SJCRH30 (cell line): ENCODE results near the gene APOBEC4. TPM values are rescaled to one million over a fixed set of nuclear protein-coding genes. Genes with fewer than 3 reads are reported as not detected.

ENCODE experiments used
- DNase-seq, 2 experiments: peaks; one replicate each; pipeline ENCODE4 v3.0.0-alpha.2; 2015 to 2020
- H3K27ac ChIP-seq: fragments of 250-450 bp; sonication (Bioruptor Pico); 2 replicates; pipeline ENCODE4 v1.5.1; 2020; ENCODE audit warnings: mild to moderate bottlenecking, moderate library complexity
- H3K27me3 ChIP-seq: fragments of 250-450 bp; sonication (Bioruptor Pico); 2 replicates; pipeline ENCODE4 v1.5.1; 2020; ENCODE audit warnings: mild to moderate bottlenecking, moderate library complexity
- H3K36me3 ChIP-seq: fragments of 250-450 bp; sonication (Bioruptor Pico); 2 replicates; pipeline ENCODE4 v1.5.1; 2020; ENCODE audit warnings: mild to moderate bottlenecking, moderate library complexity
- H3K4me1 ChIP-seq: fragments of 250-450 bp; sonication (Bioruptor Pico); 2 replicates; pipeline ENCODE4 v1.5.1; 2020; ENCODE audit warnings: mild to moderate bottlenecking, moderate library complexity
- H3K4me3 ChIP-seq: fragments of 250-450 bp; sonication (Bioruptor Pico); 2 replicates; pipeline ENCODE4 v1.5.1; 2020; ENCODE audit warnings: mild to moderate bottlenecking, moderate library complexity
- H3K9me3 ChIP-seq: fragments of 250-450 bp; sonication (Bioruptor Pico); replicated peaks from 2 replicates; pipeline ENCODE4 v1.5.1; 2020; ENCODE audit warnings: mild to moderate bottlenecking, moderate library complexity
- total RNA-seq: library from RNA; depleted of rRNA; stranded (reverse); fragments of >200 nt; shearing (Covaris generic); gene quantifications from 2 replicates; pipeline ENCODE4 v1.2.3, GENCODE V29; 2014

The APOBEC4 gene
- total RNA-seq, 1 experiment from 2014 or later: not detected

GRCh38 chr1:183653462-183653794 is 312 bp upstream of the APOBEC4 start:
- Histone ChIP-seq H3K9me3 (no peaks in the 10 kb centered on the region), H3K4me3 (no peak overlapping the region), H3K27me3 (no peaks in the 10 kb centered on the region), H3K27ac (no peak overlapping the region), H3K4me1 (peaks cover 10% of the 10 kb centered on the region; the same call in 1 of the 2 replicates), H3K36me3 (no peaks in the 10 kb centered on the region)
- DNase-seq: no peak

- H3K4me1 ChIP-seq: peaks cover 10% of the 10 kb centered on the region; the same call in 1 of the 2 replicates
Measured at GRCh38 chr1:183652107-183652506, 1.0 kb downstream of the APOBEC4 start.

GRCh38 chr1:183651612-183652011 is 1.5 kb downstream of the APOBEC4 start:
- Histone ChIP-seq H3K4me3 (no peak overlapping the region), H3K36me3 (no peaks in the 10 kb centered on the region), H3K27ac (no peak overlapping the region), H3K27me3 (no peaks in the 10 kb centered on the region), H3K9me3 (no peaks in the 10 kb centered on the region), H3K4me1 (peaks cover 10% of the 10 kb centered on the region; the same call in 1 of the 2 replicates)
- no peak for DNase-seq

More at GRCh38 chr1:183652107-183652506, 1.0 kb downstream of the APOBEC4 start:
- Histone ChIP-seq H3K4me3 (no peak overlapping the region), H3K27ac (no peak overlapping the region), H3K36me3 (no peaks in the 10 kb centered on the region), H3K9me3 (no peaks in the 10 kb centered on the region), H3K27me3 (no peaks in the 10 kb centered on the region)
- no peak for DNase-seq

GRCh38 chr1:183648042-183648441 is 5.1 kb downstream of the APOBEC4 start:
- no peaks in the 10 kb centered on the region for H3K36me3 ChIP-seq
- no peaks in the 10 kb centered on the region for H3K9me3 ChIP-seq
- H3K27ac ChIP-seq: no peak overlapping the region
- no peak overlapping the region for H3K4me3 ChIP-seq
- H3K4me1 ChIP-seq: no peaks in the 10 kb centered on the region
- no peaks in the 10 kb centered on the region for H3K27me3 ChIP-seq
- DNase-seq: no peak

GRCh38 chr1:183646776-183647175 is 6.3 kb downstream of the APOBEC4 start:
- H3K4me3 ChIP-seq: no peak overlapping the region
- no peaks in the 10 kb centered on the region for H3K27me3 ChIP-seq
- no peaks in the 10 kb centered on the region for H3K9me3 ChIP-seq
- no peak for DNase-seq
- H3K36me3 ChIP-seq: no peaks in the 10 kb centered on the region
- no peak overlapping the region for H3K27ac ChIP-seq
- no peaks in the 10 kb centered on the region for H3K4me1 ChIP-seq

- Histone ChIP-seq H3K27ac (no peak overlapping the region), H3K4me1 (no peaks in the 10 kb centered on the region), H3K9me3 (no peaks in the 10 kb centered on the region), H3K4me3 (no peak overlapping the region), H3K27me3 (no peaks in the 10 kb centered on the region), H3K36me3 (no peaks in the 10 kb centered on the region)
- no peak for DNase-seq
Measured at GRCh38 chr1:183645531-183645930, 7.6 kb downstream of the APOBEC4 start.

GRCh38 chr1:183642166-183642565 is 10.9 kb downstream of the APOBEC4 start:
- Histone ChIP-seq H3K9me3 (no peaks in the 10 kb centered on the region), H3K4me1 (no peaks in the 10 kb centered on the region), H3K27ac (no peak overlapping the region), H3K27me3 (no peaks in the 10 kb centered on the region), H3K36me3 (no peaks in the 10 kb centered on the region), H3K4me3 (no peak overlapping the region)
- DNase-seq: no peak

GRCh38 chr1:183640193-183640592 is 12.9 kb downstream of the APOBEC4 start:
- Histone ChIP-seq H3K9me3 (no peaks in the 10 kb centered on the region), H3K4me3 (no peak overlapping the region), H3K27me3 (no peaks in the 10 kb centered on the region)

GRCh38 chr1:183638649-183639387 is 14.3 kb downstream of the APOBEC4 start:
- no peak for DNase-seq
- no peak overlapping the region for H3K4me3 ChIP-seq
- H3K9me3 ChIP-seq: no peaks in the 10 kb centered on the region
- no peak overlapping the region for H3K27ac ChIP-seq
- no peaks in the 10 kb centered on the region for H3K36me3 ChIP-seq
- peaks cover 5% of the 10 kb centered on the region; the same call in 1 of the 2 replicates for H3K4me1 ChIP-seq
- no peaks in the 10 kb centered on the region for H3K27me3 ChIP-seq

More at GRCh38 chr1:183640193-183640592, 12.9 kb downstream of the APOBEC4 start:
- Histone ChIP-seq H3K4me1 (no peaks in the 10 kb centered on the region), H3K36me3 (no peaks in the 10 kb centered on the region), H3K27ac (no peak overlapping the region)
- DNase-seq: no peak

GRCh38 chr1:183636783-183637182 is 16.3 kb downstream of the APOBEC4 start:
- Histone ChIP-seq H3K27me3 (no peaks in the 10 kb centered on the region), H3K4me3 (no peak overlapping the region)

GRCh38 chr1:183636334-183636682 is 16.8 kb downstream of the APOBEC4 start:
- peak overlapping the region; percentile 64 for H3K4me3 ChIP-seq
- H3K36me3 ChIP-seq: 0 out of 2 replicates have a peak, but pooled peaks cover 2% of the 10 kb centered on the region
- no peaks in the 10 kb centered on the region for H3K9me3 ChIP-seq
- no peak for DNase-seq
- no peaks in the 10 kb centered on the region for H3K27me3 ChIP-seq
- H3K4me1 ChIP-seq: peaks cover 5% of the 10 kb centered on the region; the same call in 1 of the 2 replicates
- H3K27ac ChIP-seq: no peak overlapping the region

More at GRCh38 chr1:183636783-183637182, 16.3 kb downstream of the APOBEC4 start:
- no peak for DNase-seq
- peaks cover 5% of the 10 kb centered on the region; the same call in 1 of the 2 replicates for H3K4me1 ChIP-seq
- H3K27ac ChIP-seq: no peak overlapping the region
- H3K9me3 ChIP-seq: no peaks in the 10 kb centered on the region
- 0 out of 2 replicates have a peak, but pooled peaks cover 2% of the 10 kb centered on the region for H3K36me3 ChIP-seq

- Histone ChIP-seq H3K27ac (peak within 1 kb of the TSS; percentile 13; the same call in 1 of the 2 replicates), H3K4me3 (peak within 1 kb of the TSS; percentile 64), H3K9me3 (no peaks in the 10 kb centered on the region), H3K4me1 (peaks cover 5% of the 10 kb centered on the region; the same call in 1 of the 2 replicates), H3K27me3 (no peaks in the 10 kb centered on the region), H3K36me3 (0 out of 2 replicates have a peak, but pooled peaks cover 2% of the 10 kb centered on the region)
- DNase-seq: peak; percentile 93 to 95
Measured at GRCh38 chr1:183635606-183636333, 17.3 kb downstream of the APOBEC4 start, which contains the start of gene ARPC5. TSS of gene ARPC5 (minus strand) at chr1:183635783. CDS start at chr1:183635659, 124 bp downstream.

- DNase-seq: peak in 1 of 2 experiments; percentile 47
- Histone ChIP-seq H3K4me3 (peak overlapping the region; percentile 64), H3K4me1 (peaks cover 5% of the 10 kb centered on the region; the same call in 1 of the 2 replicates), H3K27me3 (no peaks in the 10 kb centered on the region), H3K36me3 (0 out of 2 replicates have a peak, but pooled peaks cover 5% of the 10 kb centered on the region), H3K27ac (peak overlapping the region; percentile 13; the same call in 1 of the 2 replicates), H3K9me3 (no peaks in the 10 kb centered on the region)
Measured at GRCh38 chr1:183635099-183635605, 18.0 kb downstream of the APOBEC4 start.

GRCh38 chr1:183634429-183635065 is 18.6 kb downstream of the APOBEC4 start:
- DNase-seq: no peak
- Histone ChIP-seq H3K36me3 (peaks cover 7% of the 10 kb centered on the region; the same call in 1 of the 2 replicates), H3K27me3 (no peaks in the 10 kb centered on the region), H3K4me3 (peak overlapping the region; percentile 64), H3K27ac (no peak overlapping the region; the same call in 1 of the 2 replicates), H3K9me3 (no peaks in the 10 kb centered on the region), H3K4me1 (peaks cover 5% of the 10 kb centered on the region; the same call in 1 of the 2 replicates)
